GM19438 (cell line): ENCODE data around the gene DNAL1.
"Not testable (repeated sequence)": the region's sequence is repeated elsewhere in the genome, so short reads cannot be mapped to it uniquely, and the experiment has no call there.

Experiments
- ATAC-seq: cut with Tn5 transposase; IDR thresholded peaks from one replicate; pipeline ENCODE4 v1.9.1; 2021; ENCODE audit warnings: low read depth; ENCODE audit not compliant: unreplicated experiment

DNAL1 gene

DNA sequence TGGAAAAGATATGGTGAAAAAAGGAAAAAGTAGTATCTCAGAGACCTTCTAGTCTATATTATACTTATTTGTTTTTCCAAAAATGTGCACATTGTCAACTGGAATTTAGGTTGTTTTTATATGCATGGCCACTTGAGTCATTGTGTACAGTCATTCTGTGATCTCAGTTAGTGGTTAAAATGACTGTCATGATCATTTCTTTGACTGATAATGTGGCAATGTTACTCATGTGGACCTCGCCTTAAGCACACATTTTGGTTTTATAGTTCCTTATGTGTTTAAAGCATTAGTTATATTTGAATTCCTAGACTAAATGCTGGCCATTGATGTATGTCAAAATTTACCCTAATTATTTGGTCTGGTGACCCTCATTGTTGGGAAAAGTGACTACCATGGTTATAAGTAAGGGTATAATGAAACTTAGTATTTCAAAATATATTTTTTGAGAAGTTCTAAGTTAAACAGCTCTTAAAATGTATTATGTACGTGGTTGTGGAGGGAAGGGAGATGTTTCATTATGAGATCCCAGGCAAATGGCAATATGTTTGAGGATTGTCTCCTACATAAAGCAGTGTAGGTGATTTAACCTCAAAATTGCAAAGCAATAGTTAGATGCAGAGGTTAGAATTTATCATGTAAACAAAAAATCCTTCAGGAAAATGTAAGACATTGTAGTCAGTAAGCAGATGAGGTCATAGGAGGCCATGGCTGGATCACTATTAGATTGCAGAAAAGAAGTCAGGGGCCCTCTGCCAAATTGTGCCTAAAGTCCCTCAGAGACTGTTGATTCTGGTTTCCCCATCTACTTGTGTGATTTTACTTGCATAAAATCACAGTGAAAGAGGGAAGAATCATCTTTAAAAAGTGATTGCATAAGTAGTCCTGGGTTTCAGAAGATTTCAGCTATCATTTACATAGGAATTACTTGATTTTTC lies 51.9 kb downstream of the DNAL1 start:
- peak; percentile 51 for ATAC-seq

GRCh38 chr14:73700325-73700724 lies 55.5 kb downstream of the DNAL1 start:
- ATAC-seq = no peak

DNA sequence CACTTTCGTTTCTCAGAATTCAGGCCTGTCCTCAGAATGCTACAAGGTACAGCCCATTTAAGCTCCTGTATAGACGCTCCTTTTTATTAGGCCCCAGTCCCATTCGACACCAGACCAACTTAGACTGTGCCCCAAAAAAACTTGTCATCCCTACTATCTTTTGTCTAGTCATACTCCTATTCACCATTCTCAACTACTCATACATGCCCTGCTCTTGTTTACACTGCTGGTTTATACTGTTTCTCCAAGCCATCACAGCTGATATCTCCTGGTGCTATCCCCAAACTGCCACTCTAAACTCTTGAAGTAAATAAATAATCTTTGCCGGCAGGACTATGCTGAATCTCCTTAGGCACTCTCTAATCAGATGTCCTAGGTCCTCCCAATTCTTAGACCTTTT lies 63.3 kb downstream of the DNAL1 start:
- not testable (repeated sequence) for ATAC-seq

DNA sequence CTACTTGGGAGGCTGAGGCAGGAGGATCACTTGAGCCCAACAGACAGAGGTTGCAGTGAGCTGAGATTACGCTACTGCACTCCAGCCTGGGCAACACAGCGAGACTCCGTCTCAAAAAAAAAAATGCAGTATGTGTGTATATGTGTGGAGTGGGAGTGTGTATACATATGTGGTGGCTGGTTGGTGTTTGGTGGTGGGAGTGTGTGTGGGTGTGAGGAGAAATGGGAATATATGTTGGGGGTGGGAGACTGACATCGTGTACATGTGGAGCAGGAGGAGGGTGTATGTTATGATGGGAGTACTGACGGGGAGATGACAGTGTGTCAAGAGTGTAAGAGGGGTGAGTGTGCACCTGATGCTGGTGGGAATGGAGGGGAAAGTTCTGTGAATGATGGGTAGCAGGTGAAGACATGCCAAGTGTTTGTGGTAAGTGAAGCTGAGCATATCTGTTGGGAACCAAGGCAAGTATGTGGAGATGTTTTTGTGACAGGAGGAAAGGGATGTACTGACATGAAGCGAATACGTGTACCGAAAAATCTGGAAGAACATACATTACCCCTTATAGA lies 65.2 kb downstream of the DNAL1 start:
- ATAC-seq = no peak

- no peak for ATAC-seq
These were observed 66.0 kb downstream of the DNAL1 start for GRCh38 chr14:73710737-73711136.

- ATAC-seq = no peak
These were observed 67.3 kb downstream of the DNAL1 start for GRCh38 chr14:73712071-73712506.

- ATAC-seq = no peak
These were observed 67.9 kb downstream of the DNAL1 start for GRCh38 chr14:73712540-73713180.

DNA sequence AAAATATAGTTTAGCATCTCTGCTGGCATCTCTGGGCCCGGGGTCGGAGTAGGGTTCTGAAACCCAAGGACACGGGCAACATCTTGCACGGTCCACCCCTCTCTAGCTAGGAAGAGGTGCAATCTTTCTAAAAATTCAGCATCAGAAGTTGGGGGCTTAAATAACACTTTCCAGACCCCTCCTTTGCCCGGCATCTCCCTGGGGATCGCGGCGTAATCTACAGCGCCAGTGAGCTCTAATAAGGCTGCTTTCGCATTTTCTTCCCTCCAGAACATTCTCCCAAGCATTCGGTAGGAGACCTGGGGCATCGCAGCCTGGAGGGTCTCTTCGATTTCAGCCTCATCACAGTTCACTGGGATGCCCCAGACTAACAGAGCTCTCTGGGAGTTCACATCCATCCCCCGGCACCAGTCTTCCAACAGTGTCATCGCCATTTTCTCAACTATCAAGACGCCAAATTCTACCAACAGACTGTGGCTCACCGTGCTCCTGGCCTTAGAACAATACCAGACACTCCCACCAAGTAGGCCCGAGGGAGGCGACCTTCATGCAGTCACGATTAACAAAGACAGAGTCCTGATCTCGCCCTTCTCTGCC lies 68.5 kb downstream of the DNAL1 start:
- no peak for ATAC-seq

- ATAC-seq = peak; percentile 62
These were observed 69.2 kb downstream of the DNAL1 start, which contains the start of gene PNMA1 for GRCh38 chr14:73713803-73714655. Gene PNMA1 (minus strand): TSS chr14:73714384. CDS start chr14:73713639, 745 bp downstream.

GRCh38 chr14:73714656-73715081 lies 69.9 kb downstream of the DNAL1 start:
- ATAC-seq = no peak

DNA sequence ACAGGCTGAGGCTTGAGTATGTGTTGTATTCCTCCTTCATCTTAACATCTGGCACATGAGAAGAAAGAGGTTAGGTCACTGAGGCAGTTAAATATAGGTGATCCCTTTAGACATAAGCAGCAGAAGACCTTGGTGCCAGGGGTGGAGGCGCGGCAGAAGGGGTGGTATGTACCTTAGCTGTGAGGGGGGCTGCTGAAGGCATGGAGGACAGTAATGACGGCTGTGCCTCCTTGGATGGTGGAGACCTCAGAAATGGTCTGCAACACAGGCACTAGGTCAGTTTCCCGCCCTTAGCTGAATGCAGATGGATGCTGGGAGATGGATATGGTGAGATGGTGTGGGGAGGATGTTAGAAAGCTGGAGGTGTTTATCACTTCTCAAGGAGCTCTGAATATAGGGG lies 70.9 kb downstream of the DNAL1 start:
- ATAC-seq = no peak

DNA sequence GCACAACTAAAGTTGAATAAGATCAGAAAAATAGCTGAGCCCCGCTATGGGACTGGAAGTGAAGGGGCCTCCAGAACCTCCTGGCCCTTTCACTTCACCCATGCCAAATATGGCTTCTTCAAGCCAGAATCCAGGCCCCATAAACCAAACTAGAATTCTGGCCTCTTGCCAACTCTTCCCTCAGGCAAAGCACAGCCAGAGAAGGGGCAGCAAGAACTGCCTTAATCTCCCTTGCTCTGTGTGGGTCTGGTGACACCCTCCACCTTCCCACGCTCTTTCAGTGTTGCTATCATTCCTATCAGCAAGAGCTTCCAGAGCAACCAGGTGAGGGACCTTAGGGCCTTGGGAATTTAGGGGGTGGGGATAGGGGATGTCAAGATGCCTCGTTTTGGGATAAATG lies 72.5 kb downstream of the DNAL1 start:
- ATAC-seq = no peak

DNA sequence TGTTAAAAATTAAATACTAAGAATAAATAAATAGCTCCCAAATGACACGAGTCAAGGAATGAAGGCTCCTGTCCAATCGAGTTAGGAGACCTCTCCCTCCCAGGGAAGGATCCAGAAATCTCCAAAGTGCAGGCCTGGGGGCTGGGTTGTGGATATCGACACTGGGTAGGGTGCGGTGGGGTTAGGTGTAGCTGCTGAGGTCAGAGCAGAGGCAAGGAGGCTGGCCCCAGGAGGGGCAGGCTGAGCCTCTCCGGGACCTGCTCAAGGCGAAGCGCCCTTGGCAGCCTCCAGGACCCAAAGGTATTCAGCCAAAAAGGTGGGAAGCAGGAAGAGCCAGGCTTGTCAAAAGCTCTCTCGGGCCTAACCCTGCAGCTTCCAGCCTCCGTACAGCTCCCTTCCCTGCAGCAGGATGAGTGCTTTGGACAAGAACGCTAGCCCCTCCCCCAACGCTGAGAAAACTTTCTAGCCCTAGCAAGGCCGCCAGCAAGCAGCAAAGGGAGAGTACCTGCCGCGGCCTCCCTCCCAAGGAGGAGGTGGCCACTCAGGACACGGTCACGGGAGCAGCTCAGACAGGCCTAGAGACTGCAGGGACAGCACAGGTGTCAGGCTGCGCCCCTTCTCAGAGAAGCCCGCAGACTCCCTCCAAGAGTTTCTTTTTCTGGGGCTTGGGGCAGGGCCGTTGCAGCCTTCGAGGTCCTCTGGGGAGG lies 73.1 kb downstream of the DNAL1 start:
- no peak for ATAC-seq

DNA sequence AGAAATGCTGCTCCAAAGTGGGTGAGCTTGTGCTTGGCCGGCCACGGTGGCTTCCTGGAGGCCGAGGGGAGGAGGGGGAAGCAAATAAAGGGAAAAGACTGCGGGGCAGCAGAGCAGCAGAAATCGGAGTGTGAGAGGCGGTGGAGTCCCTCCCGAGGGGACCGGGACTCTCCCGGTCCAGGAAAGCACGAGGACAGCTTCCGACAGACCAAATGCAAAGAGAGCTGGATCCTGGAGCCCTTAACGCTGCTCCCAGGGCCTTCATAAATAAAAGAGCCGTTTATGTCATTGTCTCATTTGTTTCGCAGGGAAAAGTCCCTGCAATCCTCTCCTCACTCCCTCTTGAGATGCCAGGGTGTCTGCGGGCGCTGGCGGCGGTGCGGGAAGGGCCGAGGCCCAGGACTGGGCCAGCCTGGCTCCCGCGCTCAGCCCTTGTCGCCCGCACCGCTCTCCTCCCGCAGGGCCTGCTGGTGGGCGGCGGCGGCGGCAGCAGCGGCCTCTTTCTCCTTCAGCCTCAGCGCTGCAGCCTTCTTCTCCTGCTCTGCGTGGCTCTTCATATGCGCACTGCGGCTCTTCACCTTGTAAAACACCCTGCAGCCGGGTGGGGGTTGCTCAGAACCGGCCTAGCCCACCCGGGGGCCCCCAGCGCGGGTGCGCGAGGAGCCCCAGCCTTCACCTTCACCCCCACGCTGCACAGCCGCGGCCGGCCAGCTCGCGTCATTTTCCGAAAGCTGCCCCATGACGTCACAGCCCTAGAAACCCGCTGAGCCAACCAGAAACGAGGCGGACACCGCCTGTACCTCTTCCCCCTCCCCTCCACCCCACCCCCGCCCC lies 73.8 kb downstream of the DNAL1 start:
- no peak for ATAC-seq

- no peak for ATAC-seq
These were observed 74.6 kb downstream of the DNAL1 start for GRCh38 chr14:73719361-73719760.

GRCh38 chr14:73719791-73720190 lies 75.0 kb downstream of the DNAL1 start:
- no peak for ATAC-seq

GRCh38 chr14:73720636-73721035 lies 75.8 kb downstream of the DNAL1 start:
- no peak for ATAC-seq

GRCh38 chr14:73721101-73721821 lies 76.5 kb downstream of the DNAL1 start:
- ATAC-seq = no peak
